D721Med (cell line): Measurements from ENCODE around the gene BOC.

Experiments
- DNase-seq: peaks from one replicate; pipeline ENCODE4 v3.0.0; 2011; ENCODE audit warnings: low spot score; ENCODE audit not compliant: insufficient read length
- FAIRE-seq: peaks from 2 replicates; lab custom pipeline; 2011; peaks lifted over from hg19 to GRCh38; lab: Jason Lieb, UNC
- TF ChIP-seq, protein P1 (sequence below): IDR thresholded peaks from 2 replicates; pipeline ENCODE4 v1.5.1; 2012; ENCODE audit warnings: mild to moderate bottlenecking, control low read depth; ENCODE audit not compliant: insufficient read depth; ENCODE audit errors: missing control alignments

BOC gene

DNA sequence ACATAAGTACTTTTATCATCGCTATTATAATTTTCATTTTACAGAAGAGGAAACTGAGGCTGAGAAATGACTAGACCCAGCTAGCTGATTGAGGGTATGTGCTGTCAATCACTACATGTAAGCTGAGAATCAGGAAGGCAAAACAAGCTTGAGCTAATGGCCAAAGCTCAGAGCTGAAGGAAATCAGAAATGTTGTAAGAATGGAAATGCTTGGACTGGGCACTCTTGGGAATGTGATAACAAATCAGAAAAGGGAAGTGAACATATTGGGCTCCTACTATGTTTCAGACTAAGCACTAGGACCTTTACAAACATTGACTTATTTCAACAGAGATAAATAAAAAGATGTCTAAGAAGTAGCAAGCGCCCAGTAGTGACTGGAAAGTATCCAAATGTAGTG is 33.8 kb upstream of the BOC start:
- no peak for FAIRE-seq
- DNase-seq: no peak
- TF ChIP-seq, protein P1, sequence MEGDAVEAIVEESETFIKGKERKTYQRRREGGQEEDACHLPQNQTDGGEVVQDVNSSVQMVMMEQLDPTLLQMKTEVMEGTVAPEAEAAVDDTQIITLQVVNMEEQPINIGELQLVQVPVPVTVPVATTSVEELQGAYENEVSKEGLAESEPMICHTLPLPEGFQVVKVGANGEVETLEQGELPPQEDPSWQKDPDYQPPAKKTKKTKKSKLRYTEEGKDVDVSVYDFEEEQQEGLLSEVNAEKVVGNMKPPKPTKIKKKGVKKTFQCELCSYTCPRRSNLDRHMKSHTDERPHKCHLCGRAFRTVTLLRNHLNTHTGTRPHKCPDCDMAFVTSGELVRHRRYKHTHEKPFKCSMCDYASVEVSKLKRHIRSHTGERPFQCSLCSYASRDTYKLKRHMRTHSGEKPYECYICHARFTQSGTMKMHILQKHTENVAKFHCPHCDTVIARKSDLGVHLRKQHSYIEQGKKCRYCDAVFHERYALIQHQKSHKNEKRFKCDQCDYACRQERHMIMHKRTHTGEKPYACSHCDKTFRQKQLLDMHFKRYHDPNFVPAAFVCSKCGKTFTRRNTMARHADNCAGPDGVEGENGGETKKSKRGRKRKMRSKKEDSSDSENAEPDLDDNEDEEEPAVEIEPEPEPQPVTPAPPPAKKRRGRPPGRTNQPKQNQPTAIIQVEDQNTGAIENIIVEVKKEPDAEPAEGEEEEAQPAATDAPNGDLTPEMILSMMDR: no peak

DNA sequence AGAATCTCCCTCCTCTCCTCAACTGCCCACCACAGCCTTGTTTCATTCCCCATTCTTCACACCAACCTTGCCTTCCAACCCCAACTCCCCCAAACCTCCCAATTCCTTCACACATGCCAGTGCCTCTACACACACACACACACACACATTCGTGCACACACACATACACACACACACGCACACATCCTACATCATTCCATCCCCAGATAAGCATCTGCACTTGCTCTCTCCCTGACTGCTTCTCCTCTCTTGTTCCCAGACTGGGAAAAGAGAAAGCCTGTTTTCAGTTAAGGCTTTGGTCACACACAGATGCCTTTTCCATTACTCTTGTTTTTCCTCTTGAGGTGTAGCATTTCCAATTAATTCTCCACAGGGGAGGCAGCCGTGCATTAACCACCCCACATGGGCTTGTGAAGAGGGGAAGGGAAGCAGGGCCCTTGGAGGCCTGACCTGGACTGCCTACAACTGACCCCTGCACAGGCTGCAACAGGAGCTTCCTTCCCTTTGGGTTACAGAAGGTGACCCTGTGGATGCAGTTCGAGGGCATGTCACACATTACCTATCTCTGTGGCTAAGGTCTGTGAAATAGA is 32.0 kb upstream of the BOC start:
- FAIRE-seq (no peak), DNase-seq (no peak)
- TF ChIP-seq, protein P1: no peak

DNA sequence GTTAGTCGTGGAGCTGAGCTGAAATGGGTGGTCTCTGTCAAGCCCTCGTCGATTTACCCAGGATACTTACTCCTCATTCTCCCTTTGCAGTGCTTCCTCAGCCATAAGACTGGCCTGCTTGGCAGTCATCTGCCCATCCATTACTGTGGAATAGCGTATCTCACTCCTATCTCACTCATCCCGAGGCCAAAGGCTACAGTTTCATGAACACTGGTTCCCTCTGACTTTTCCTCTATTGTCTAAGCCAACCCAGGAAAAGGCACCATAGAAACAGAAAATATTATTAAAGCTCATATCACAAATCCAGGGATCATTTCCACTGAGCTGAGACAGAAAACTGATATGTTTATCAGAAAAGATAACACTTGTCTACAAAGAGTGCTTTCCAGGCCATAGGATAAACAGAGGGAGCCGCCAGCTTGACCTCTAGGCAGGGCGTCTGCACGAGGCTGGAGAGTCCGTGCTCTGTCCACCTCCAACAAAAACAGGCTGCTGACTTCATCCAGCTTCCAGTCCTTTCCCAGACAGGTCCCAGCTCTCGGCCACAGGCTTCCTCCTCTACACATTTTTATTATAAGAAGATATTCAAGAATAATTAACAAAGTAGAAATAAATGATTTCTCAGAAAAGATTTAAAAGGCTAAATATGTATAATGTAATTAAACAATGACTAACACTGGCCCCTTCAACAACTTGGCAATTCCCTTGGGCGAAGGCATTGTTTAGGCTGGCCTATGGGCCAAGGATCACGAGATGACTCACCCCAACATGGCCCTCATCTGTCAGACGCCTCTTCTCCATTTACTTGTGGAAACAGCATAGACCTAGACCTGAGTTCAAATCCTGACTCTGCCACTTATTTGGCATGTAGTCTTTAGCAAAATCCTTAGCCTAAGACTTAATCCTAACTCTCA is 27.4 kb upstream of the BOC start:
- DNase-seq (no peak), FAIRE-seq (no peak)
- TF ChIP-seq, protein P1: no peak

DNA sequence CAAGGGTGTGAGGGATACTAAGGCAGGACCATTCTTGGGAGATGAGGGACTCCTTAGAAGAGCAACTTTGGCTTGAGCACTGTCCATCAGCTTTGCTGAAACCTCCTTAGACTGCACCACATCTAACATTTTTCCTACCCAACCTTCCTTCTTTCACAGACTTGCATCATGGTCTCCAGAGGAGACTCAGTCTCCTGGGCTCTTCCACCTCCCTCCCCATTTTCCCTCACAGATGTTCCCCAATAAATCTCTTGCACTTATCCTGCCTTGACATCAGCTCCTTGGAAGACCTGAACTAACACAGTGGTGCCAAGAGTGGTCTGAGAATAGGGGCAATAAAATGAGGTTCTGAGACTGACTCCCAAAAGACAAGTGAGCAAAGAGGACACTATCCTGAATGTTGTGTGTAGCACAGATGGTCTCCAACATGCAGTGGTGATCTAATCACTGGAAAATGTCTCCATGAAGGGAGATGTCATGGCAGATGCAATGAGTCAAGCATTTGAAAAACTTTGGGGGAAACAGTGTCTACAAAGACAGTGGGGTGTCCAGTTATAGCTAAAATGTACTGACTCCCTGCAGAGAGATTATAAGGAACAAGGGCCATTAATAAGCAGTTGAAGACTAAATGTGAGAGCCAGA is 26.0 kb upstream of the BOC start:
- FAIRE-seq (no peak), DNase-seq (no peak)
- TF ChIP-seq, protein P1: no peak

DNA sequence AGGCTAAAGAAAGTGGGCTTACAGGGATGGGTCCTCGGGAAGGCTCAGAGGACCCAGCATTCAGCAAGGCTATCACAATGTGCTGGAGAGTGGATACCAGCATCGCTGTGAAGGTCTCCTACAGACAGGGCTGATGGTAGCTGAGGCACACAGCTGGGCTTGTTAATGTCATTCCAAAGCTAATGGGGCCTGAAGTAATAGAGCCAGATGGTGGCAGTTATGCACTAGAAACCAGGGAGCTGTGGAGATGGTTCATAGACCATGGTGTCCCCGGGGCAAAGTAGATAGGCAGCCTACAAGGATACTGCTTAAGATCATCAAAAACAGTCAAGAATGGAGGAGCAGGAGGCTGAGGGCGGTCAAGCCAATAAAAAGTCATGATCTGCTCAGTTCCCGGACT is 24.8 kb upstream of the BOC start:
- no peak for DNase-seq
- no peak for FAIRE-seq

DNA sequence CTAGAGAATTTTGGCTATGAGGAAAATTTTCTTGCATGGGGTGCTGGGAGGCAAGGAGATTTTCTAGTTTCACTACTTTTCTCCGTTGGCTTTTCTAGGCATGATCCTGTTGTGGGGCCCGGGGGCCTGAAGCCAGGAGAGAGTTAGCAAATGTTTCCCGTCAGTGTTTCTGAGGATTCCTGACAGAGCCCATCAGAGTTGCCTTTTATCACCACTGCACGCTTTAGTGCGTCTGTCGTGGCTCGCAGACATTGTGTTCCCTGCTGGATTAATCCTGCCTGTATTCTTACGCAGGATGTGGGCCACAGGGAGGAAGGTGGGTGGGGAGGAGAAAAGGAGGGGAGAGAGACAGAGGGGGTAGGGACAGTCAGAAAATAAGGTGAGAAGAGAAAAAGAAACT is 18.1 kb upstream of the BOC start:
- no peak for DNase-seq
- FAIRE-seq: no peak
- TF ChIP-seq, protein P1: no peak

More for the DNA sequence above, 24.8 kb upstream of the BOC start:
- TF ChIP-seq, protein P1: no peak
